Type B pancreatic cell (in vitro differentiated cells): ENCODE measurements around the gene IL3. TPM values are rescaled to one million over a fixed set of nuclear protein-coding genes. Genes with fewer than 3 reads are reported as not detected.

Experiments used
- DNase-seq: peaks from one replicate; pipeline ENCODE4 v3.0.0; 2021; ENCODE audit warnings: mixed read lengths; ENCODE audit not compliant: unreplicated experiment; ENCODE audit errors: extremely low spot score
- H3K27ac Mint-ChIP-seq: 2 replicates; pipeline ENCODE4 v1.8.0; 2021; ENCODE audit warnings: mild to moderate bottlenecking, mixed read lengths
- H3K27me3 Mint-ChIP-seq: 2 replicates; pipeline ENCODE4 v1.8.0; 2021; ENCODE audit warnings: mixed read lengths
- H3K36me3 Mint-ChIP-seq: 2 replicates; pipeline ENCODE4 v1.8.0; 2021; ENCODE audit warnings: mixed read lengths
- H3K4me1 Mint-ChIP-seq: one replicate; pipeline ENCODE4 v1.8.0; 2021; ENCODE audit warnings: mixed read lengths; ENCODE audit not compliant: unreplicated experiment
- H3K4me3 Mint-ChIP-seq: 2 replicates; pipeline ENCODE4 v1.8.0; 2021; ENCODE audit warnings: mild to moderate bottlenecking, mixed read lengths
- H3K9me3 Mint-ChIP-seq: 2 replicates; pipeline ENCODE4 v1.8.0; 2021; ENCODE audit warnings: mixed read lengths
- total RNA-seq: library from RNA; stranded (reverse); gene quantifications from 2 replicates; pipeline ENCODE4 v1.2.1, GENCODE V29; 2021; ENCODE audit warnings: low replicate concordance
- TF ChIP-seq, protein P1 (sequence below): fragments of 200-600 bp; sonication (generic); conservative IDR thresholded peaks from 2 replicates; pipeline ENCODE4 v1.5.0; 2021; ENCODE audit warnings: antibody characterized with exemption, mild to moderate bottlenecking

The IL3 gene
- total RNA-seq, 1 donor from 2014 or later: not detected

GRCh38 chr5:132029609-132030330 is 30.7 kb upstream of the IL3 start:
- Mint-ChIP-seq H3K4me1 (no peaks in the 10 kb centered on the region), H3K27me3 (peaks cover 40% of the 10 kb centered on the region), H3K9me3 (no peaks in the 10 kb centered on the region), H3K4me3 (no peak overlapping the region), H3K27ac (no peak overlapping the region), H3K36me3 (no peaks in the 10 kb centered on the region)
- DNase-seq: no peak
- TF ChIP-seq, protein P1, sequence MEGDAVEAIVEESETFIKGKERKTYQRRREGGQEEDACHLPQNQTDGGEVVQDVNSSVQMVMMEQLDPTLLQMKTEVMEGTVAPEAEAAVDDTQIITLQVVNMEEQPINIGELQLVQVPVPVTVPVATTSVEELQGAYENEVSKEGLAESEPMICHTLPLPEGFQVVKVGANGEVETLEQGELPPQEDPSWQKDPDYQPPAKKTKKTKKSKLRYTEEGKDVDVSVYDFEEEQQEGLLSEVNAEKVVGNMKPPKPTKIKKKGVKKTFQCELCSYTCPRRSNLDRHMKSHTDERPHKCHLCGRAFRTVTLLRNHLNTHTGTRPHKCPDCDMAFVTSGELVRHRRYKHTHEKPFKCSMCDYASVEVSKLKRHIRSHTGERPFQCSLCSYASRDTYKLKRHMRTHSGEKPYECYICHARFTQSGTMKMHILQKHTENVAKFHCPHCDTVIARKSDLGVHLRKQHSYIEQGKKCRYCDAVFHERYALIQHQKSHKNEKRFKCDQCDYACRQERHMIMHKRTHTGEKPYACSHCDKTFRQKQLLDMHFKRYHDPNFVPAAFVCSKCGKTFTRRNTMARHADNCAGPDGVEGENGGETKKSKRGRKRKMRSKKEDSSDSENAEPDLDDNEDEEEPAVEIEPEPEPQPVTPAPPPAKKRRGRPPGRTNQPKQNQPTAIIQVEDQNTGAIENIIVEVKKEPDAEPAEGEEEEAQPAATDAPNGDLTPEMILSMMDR: no peak

DNA sequence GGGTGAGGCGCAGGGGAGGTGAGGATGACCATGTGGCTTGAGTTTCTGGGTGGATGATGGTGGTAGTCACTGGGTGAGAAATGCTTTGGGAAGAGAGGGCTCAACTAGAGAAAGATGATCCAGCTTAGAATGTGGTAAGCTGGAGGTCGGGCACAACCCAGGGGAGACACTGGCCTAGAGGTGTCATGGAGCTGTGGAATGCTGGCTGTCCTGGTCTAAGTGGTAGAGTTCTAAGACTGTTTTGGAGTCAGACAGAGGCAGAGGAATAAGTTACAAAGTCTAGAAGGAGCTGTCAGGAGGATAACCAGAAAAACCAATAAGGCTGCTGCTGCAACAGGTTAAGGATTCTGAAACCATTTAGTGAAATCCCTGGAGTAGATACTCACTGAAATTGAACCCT is 29.8 kb upstream of the IL3 start:
- no peaks in the 10 kb centered on the region for H3K36me3 Mint-ChIP-seq
- TF ChIP-seq, protein P1: no peak
- no peak for DNase-seq
- H3K4me3 Mint-ChIP-seq: no peak overlapping the region
- no peaks in the 10 kb centered on the region for H3K9me3 Mint-ChIP-seq
- H3K27ac Mint-ChIP-seq: no peak overlapping the region
- H3K27me3 Mint-ChIP-seq: peaks cover 43% of the 10 kb centered on the region
- no peaks in the 10 kb centered on the region for H3K4me1 Mint-ChIP-seq

GRCh38 chr5:132032196-132032595 is 28.3 kb upstream of the IL3 start:
- peaks cover 50% of the 10 kb centered on the region for H3K27me3 Mint-ChIP-seq
- no peak overlapping the region for H3K4me3 Mint-ChIP-seq
- no peaks in the 10 kb centered on the region for H3K9me3 Mint-ChIP-seq
- no peak overlapping the region for H3K27ac Mint-ChIP-seq
- DNase-seq: no peak
- TF ChIP-seq, protein P1: no peak
- H3K36me3 Mint-ChIP-seq: no peaks in the 10 kb centered on the region
- H3K4me1 Mint-ChIP-seq: no peaks in the 10 kb centered on the region

GRCh38 chr5:132033122-132033521 is 27.3 kb upstream of the IL3 start:
- TF ChIP-seq, protein P1: no peak
- Mint-ChIP-seq H3K27me3 (peaks cover 50% of the 10 kb centered on the region), H3K4me3 (no peak overlapping the region), H3K9me3 (no peaks in the 10 kb centered on the region), H3K27ac (no peak overlapping the region), H3K4me1 (no peaks in the 10 kb centered on the region), H3K36me3 (no peaks in the 10 kb centered on the region)
- no peak for DNase-seq

DNA sequence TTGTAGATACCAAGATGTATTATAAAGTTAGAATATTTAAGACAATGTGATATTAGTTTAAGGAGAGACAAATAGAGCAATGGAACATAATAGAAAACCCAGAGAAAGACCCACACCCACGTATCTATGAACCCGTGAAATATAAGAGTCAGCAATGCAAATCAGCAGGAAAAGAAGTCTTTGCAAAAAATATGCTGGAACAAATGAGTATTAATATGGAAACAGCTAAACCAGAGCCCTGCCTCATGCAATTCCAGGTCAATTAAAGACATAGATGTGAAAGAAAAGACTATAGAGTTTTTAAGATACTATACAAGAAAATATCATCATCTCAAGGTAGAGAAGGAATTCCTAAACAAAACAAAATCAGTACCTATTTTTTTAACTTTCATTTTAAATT is 23.1 kb upstream of the IL3 start:
- no peak overlapping the region for H3K27ac Mint-ChIP-seq
- DNase-seq: no peak
- H3K36me3 Mint-ChIP-seq: no peaks in the 10 kb centered on the region
- TF ChIP-seq, protein P1: no peak
- H3K4me1 Mint-ChIP-seq: no peaks in the 10 kb centered on the region
- no peak overlapping the region for H3K4me3 Mint-ChIP-seq
- H3K9me3 Mint-ChIP-seq: no peaks in the 10 kb centered on the region
- peaks cover 52% of the 10 kb centered on the region for H3K27me3 Mint-ChIP-seq
